ENCODE results near the gene MUC4.
"Not testable (repeated sequence)": the region's sequence is repeated elsewhere in the genome, so short reads cannot be mapped to it uniquely, and the experiment has no call there.

Gene MUC4

GRCh38 chr3:195714380-195715011 is 97.2 kb downstream of the MUC4 start:
- H3K27me3 ChIP-seq (replicated peaks): peaks cover 34% of the 10 kb centered on the region
- no peak for TF ChIP-seq CTCF (IDR thresholded peaks at IDR 0.05; ENCODE audit: low read depth, low read length, missing control alignments)
- DNase-seq: no peak
- no peak overlapping the region for H3K4me3 ChIP-seq (ENCODE audit: low read depth, low read length)
- in situ Hi-C loops (cut with HindIII; ENCODE audit: low pct_ligation_motif_present, low sequenced_read_pairs): no loop called here
- H3K27ac ChIP-seq: no peak overlapping the region
- no peaks in the 10 kb centered on the region for H3K36me3 ChIP-seq (replicated peaks)

- in situ Hi-C loops (cut with HindIII; ENCODE audit: low pct_ligation_motif_present, low sequenced_read_pairs); DNase-seq; H3K27ac ChIP-seq; H3K4me3 ChIP-seq (ENCODE audit: low read depth, low read length); H3K36me3 ChIP-seq (replicated peaks): not testable (repeated sequence)
- peaks cover 28% of the 10 kb centered on the region for H3K27me3 ChIP-seq (replicated peaks)
Measured at GRCh38 chr3:195713150-195713549, 98.6 kb downstream of the MUC4 start.

DNA sequence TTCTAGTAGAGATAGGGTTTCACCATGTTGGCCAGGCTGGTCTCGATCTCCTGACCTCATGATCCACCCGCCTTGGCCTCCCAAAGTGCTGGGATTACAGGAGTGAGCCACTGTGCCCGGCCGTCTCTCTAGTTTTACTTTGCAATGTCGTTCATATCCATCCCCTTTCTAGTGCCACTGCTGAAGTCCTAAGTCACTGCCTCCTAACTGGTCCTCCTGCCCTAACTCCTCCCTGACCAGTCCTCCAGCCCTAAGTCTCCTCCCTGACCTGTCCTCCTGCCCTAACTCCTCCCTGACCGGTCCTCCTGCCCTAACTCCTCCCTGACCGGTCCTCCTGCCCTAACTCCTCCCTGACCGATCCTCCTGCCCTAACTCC is 99.2 kb downstream of the MUC4 start:
- in situ Hi-C loops (cut with HindIII; ENCODE audit: low pct_ligation_motif_present, low sequenced_read_pairs); H3K4me3 ChIP-seq (ENCODE audit: low read depth, low read length); H3K27ac ChIP-seq; DNase-seq; H3K36me3 ChIP-seq (replicated peaks): not testable (repeated sequence)
- H3K27me3 ChIP-seq (replicated peaks): peaks cover 24% of the 10 kb centered on the region

GRCh38 chr3:195711813-195712534 is 99.8 kb downstream of the MUC4 start:
- Histone ChIP-seq H3K4me3 (ENCODE audit: low read depth, low read length) (no peak overlapping the region), H3K27me3 (replicated peaks) (peaks cover 21% of the 10 kb centered on the region), H3K27ac (no peak overlapping the region), H3K36me3 (replicated peaks) (no peaks in the 10 kb centered on the region)
- no peak for TF ChIP-seq CTCF (IDR thresholded peaks at IDR 0.05; ENCODE audit: low read depth, low read length, missing control alignments)
- DNase-seq: no peak
- in situ Hi-C loops (cut with HindIII; ENCODE audit: low pct_ligation_motif_present, low sequenced_read_pairs): no loop called here

DNA sequence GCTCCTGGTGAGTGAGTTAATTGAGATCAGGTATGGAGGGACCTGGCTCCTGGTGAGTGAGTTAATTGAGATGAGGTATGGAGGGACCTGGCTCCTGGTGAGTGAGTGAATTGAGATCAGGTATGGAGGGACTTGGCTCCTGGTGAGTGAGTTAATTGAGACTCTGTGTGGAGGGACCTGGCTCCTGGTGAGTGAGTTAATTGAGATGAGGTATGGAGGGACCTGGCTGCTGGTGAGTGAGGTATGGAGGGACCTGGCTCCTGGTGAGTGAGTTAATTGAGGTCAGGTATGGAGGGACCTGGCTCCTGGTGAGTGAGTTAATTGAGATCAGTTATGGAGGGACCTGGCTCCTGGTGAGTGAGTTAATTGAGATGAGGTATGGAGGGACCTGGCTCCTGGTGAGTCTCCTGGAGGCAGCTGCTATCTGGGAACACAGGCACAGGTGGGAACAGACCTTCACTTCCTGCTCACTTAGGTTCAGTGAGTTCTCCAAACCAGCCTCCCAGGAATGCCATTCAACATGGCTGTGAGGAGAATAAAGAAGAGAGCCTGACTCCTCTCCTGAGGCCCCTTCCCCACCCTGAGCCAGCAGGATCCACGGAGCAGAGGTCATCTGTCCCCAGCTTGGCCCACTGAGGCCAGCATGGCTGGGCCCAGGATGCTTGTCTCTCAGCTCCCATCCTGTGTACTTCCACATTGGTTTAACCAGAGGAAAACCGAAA is 100.5 kb downstream of the MUC4 start:
- in situ Hi-C loops (cut with HindIII; ENCODE audit: low pct_ligation_motif_present, low sequenced_read_pairs); H3K27ac ChIP-seq; DNase-seq; H3K36me3 ChIP-seq (replicated peaks); H3K4me3 ChIP-seq (ENCODE audit: low read depth, low read length): not testable (repeated sequence)
- peaks cover 17% of the 10 kb centered on the region for H3K27me3 ChIP-seq (replicated peaks)

DNA sequence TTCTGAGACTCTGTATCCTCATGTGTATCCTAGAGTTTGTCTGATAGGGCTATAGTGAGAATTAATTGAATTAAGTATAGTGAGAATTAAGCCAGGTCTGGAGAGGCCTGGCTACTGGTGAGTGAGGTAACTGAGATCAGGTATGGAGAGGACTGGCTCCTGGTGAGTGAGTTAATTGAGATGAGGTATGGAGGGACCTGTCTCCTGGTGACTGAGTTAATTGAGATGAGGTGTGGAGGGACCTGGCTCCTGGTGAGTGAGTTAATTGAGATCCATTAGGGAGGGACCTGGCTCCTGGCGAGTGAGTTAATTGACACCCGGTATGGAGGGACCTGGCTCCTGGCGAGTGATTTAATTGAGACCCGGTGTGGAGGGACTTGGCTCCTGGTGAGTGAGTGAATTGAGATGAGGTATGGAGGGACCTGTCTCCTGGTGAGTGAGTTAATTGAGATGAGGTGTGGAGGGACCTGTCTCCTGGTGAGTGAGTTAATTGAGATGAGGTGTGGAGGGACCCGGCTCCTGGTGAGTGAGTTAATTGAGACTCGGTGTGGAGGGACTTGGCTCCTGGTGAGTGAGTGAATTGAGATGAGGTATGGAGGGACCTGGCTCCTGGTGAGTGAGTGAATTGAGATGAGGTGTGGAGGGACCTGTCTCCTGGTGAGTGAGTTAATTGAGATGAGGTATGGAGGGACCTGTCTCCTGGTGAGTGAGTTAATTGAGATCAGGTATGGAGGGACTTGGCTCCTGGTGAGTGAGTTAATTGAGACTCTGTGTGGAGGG is 101.4 kb downstream of the MUC4 start:
- in situ Hi-C loops (cut with HindIII; ENCODE audit: low pct_ligation_motif_present, low sequenced_read_pairs); H3K36me3 ChIP-seq (replicated peaks); DNase-seq; H3K27ac ChIP-seq; H3K4me3 ChIP-seq (ENCODE audit: low read depth, low read length): not testable (repeated sequence)
- peaks cover 15% of the 10 kb centered on the region for H3K27me3 ChIP-seq (replicated peaks)

- no peak overlapping the region for H3K27ac ChIP-seq
- H3K27me3 ChIP-seq (replicated peaks): peaks cover 17% of the 10 kb centered on the region
- in situ Hi-C loops (cut with HindIII; ENCODE audit: low pct_ligation_motif_present, low sequenced_read_pairs): no loop called here
- no peak for DNase-seq
- no peak overlapping the region for H3K4me3 ChIP-seq (ENCODE audit: low read depth, low read length)
- no peaks in the 10 kb centered on the region for H3K36me3 ChIP-seq (replicated peaks)
- TF ChIP-seq CTCF (IDR thresholded peaks at IDR 0.05; ENCODE audit: low read depth, low read length, missing control alignments): no peak
Measured at GRCh38 chr3:195709676-195710085, 102.0 kb downstream of the MUC4 start.
